Measurements from ENCODE around the gene ZIC5.

ZIC5 gene

GRCh38 chr13:99976575-99976974 lies 5.0 kb upstream of the ZIC5 start:
- no peak for DNase-seq (ENCODE audit: low spot score)
- POLR2A ChIA-PET (ENCODE audit: low non-redundant PET) = no interaction called here
- TF ChIP-seq CTCF (conservative IDR thresholded peaks at IDR 0.05; ENCODE audit: low read depth) = no peak
- CTCF ChIA-PET = no interaction called here
- H3K27ac ChIP-seq = no peak overlapping the region

- TF ChIP-seq CTCF (conservative IDR thresholded peaks at IDR 0.05; ENCODE audit: low read depth) = no peak
- DNase-seq (ENCODE audit: low spot score) = no peak
- ChIA-PET CTCF (no interaction called here), POLR2A (ENCODE audit: low non-redundant PET) (no interaction called here)
- H3K27ac ChIP-seq = no peak overlapping the region
These were observed 4.1 kb upstream of the ZIC5 start for GRCh38 chr13:99975626-99976025.

GRCh38 chr13:99974939-99975561 lies 3.5 kb upstream of the ZIC5 start:
- ChIA-PET POLR2A (ENCODE audit: low non-redundant PET) (no interaction called here), CTCF (no interaction called here)
- no peak for DNase-seq (ENCODE audit: low spot score)
- TF ChIP-seq CTCF (conservative IDR thresholded peaks at IDR 0.05; ENCODE audit: low read depth) = no peak
- no peak overlapping the region for H3K27ac ChIP-seq

GRCh38 chr13:99974296-99974938 lies 2.9 kb upstream of the ZIC5 start:
- CTCF ChIA-PET = interaction anchor here (0.7 kb wide), 1 partner anchor 26 kb away, joined by 3 read pairs; no protein-coding TSS in a partner anchor
- DNase-seq (ENCODE audit: low spot score) = no peak
- TF ChIP-seq CTCF (conservative IDR thresholded peaks at IDR 0.05; ENCODE audit: low read depth) = no peak
- no peak overlapping the region for H3K27ac ChIP-seq
- POLR2A ChIA-PET (ENCODE audit: low non-redundant PET) = no interaction called here

GRCh38 chr13:99973808-99974185 lies 2.2 kb upstream of the ZIC5 start:
- POLR2A ChIA-PET (ENCODE audit: low non-redundant PET) = no interaction called here
- no peak overlapping the region for H3K27ac ChIP-seq
- no peak for DNase-seq (ENCODE audit: low spot score)
- TF ChIP-seq CTCF (conservative IDR thresholded peaks at IDR 0.05; ENCODE audit: low read depth) = no peak
- CTCF ChIA-PET = interaction anchor here (0.7 kb wide), 1 partner anchor 25 kb away, joined by 3 read pairs; no protein-coding TSS in a partner anchor

GRCh38 chr13:99973163-99973807 lies 1.7 kb upstream of the ZIC5 start:
- no peak for TF ChIP-seq CTCF (conservative IDR thresholded peaks at IDR 0.05; ENCODE audit: low read depth)
- ChIA-PET CTCF (interaction anchor here (0.7 kb wide), 1 partner anchor 25 kb away, joined by 3 read pairs; no protein-coding TSS in a partner anchor), POLR2A (ENCODE audit: low non-redundant PET) (no interaction called here)
- DNase-seq (ENCODE audit: low spot score) = no peak
- H3K27ac ChIP-seq = no peak overlapping the region

All from RWPE1 (cell line).